ENCODE data around the gene PLK5. TPM values are rescaled to one million over a fixed set of nuclear protein-coding genes. Genes with fewer than 3 reads are reported as not detected.

PLK5 gene
- total RNA-seq, 1 donor from 2014 or later: 0.09 TPM

DNA sequence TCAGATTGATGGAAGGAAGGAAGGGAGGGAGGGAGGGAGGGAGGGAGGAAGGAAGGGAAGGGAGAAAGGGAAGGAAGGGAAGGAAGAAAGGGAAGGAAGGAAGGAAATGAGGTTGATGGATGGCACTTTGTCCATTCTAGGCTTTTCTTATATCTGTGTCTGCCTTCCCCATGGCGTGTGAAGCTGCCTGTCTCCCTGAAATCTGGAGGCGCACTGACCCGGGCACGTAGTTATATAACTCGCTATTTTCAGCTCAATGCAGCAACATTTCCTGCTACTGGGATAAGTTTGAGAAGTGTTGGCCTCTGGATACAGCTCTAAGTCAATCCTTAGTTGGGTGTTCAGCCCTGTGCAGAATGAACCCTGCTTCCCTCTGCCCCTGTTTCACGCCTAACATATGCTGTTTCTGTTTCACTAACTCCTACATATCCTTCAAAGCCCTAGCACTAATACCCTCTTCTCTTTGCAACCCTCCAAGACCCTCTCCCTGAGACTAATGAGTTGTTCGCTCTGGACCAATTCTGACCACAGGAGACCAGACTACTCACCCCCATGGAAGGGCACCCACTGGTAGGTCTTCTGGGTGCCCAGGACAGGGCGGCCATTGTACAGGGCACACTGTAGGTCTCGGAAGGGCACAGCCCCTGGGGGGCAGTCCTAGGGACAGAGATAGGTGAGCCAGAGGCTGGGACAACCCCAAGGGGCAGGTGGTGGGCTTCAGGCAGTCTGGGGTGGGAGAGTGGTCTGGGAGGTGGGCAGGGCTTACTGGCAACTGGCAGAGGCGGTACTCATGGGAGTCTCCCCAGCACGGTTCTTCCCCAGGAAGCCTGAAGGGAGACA, 14.1 kb upstream of the PLK5 start:
- no peaks in the 10 kb centered on the region for H3K4me1 Mint-ChIP-seq (ENCODE audit: low read depth, unreplicated experiment)
- H3K4me1 ChIP-seq (ENCODE audit: insufficient read depth, low read length): peaks cover 4% of the 10 kb centered on the region
- H2AFZ ChIP-seq (ENCODE audit: low read depth, low read length): no peak overlapping the region
- no peak overlapping the region for H3K9ac ChIP-seq (ENCODE audit: low read length)
- no peak overlapping the region for H3K27ac ChIP-seq (ENCODE audit: low read depth, low read length)
- H3K9me3 ChIP-seq (ENCODE audit: insufficient read depth, low read depth, low read length): peaks cover 5% of the 10 kb centered on the region
- peak; percentile 3 for TF ChIP-seq EZH2 (IDR thresholded peaks at IDR 0.05; ENCODE audit: insufficient read depth, low read length)
- TF ChIP-seq, protein P1, sequence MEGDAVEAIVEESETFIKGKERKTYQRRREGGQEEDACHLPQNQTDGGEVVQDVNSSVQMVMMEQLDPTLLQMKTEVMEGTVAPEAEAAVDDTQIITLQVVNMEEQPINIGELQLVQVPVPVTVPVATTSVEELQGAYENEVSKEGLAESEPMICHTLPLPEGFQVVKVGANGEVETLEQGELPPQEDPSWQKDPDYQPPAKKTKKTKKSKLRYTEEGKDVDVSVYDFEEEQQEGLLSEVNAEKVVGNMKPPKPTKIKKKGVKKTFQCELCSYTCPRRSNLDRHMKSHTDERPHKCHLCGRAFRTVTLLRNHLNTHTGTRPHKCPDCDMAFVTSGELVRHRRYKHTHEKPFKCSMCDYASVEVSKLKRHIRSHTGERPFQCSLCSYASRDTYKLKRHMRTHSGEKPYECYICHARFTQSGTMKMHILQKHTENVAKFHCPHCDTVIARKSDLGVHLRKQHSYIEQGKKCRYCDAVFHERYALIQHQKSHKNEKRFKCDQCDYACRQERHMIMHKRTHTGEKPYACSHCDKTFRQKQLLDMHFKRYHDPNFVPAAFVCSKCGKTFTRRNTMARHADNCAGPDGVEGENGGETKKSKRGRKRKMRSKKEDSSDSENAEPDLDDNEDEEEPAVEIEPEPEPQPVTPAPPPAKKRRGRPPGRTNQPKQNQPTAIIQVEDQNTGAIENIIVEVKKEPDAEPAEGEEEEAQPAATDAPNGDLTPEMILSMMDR (IDR thresholded peaks at IDR 0.05; ENCODE audit: insufficient read depth, low read depth, low read length): no peak
- no peak overlapping the region for H3K4me3 Mint-ChIP-seq (ENCODE audit: unreplicated experiment)
- no peaks in the 10 kb centered on the region for H3K36me3 ChIP-seq (ENCODE audit: insufficient read depth, low read length)
- no peak overlapping the region for H3K4me2 ChIP-seq (ENCODE audit: low read length)
- H3K27me3 Mint-ChIP-seq (ENCODE audit: low read depth, unreplicated experiment): no peaks in the 10 kb centered on the region
- peaks cover 7% of the 10 kb centered on the region for H3K36me3 Mint-ChIP-seq (ENCODE audit: low read depth, unreplicated experiment)
- H3K79me2 ChIP-seq (ENCODE audit: insufficient read depth, low read length): no peaks in the 10 kb centered on the region
- no peak overlapping the region for H3K4me3 ChIP-seq (ENCODE audit: insufficient read depth, low read depth, low read length)
- H3K9me3 Mint-ChIP-seq (ENCODE audit: unreplicated experiment): peaks cover 8% of the 10 kb centered on the region
- H3K27me3 ChIP-seq (ENCODE audit: insufficient read depth, low read length): no peaks in the 10 kb centered on the region
- H4K20me1 ChIP-seq (ENCODE audit: insufficient read depth, low read length): no peaks in the 10 kb centered on the region
- H3K27ac Mint-ChIP-seq (ENCODE audit: unreplicated experiment): peak overlapping the region; percentile 55
- no peak for FAIRE-seq
- no peak for DNase-seq (ENCODE audit: low read depth)

DNA sequence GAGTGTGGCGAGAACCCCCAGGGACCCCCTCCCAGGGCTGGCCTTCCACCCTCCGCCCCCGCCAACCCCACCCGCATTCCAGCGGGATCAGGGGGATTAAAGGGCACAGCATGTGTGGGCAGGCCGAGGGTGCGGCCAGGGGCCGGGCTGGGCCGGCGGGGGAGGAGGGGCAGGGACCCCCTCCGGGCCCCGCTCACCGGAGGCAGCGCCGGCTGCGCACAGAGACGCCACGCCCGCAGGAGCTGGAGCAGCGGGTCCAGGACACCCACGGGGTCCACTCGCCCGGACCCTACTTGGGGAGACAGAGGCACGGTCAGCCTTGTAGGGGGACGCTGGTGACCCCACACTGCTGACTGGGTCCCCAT, 13.5 kb upstream of the PLK5 start:
- Histone ChIP-seq H3K4me2 (ENCODE audit: low read length) (no peak overlapping the region), H3K9me3 (ENCODE audit: insufficient read depth, low read depth, low read length) (peaks cover 5% of the 10 kb centered on the region), H4K20me1 (ENCODE audit: insufficient read depth, low read length) (no peaks in the 10 kb centered on the region), H3K4me1 (ENCODE audit: insufficient read depth, low read length) (peaks cover 4% of the 10 kb centered on the region), H3K36me3 (ENCODE audit: insufficient read depth, low read length) (no peaks in the 10 kb centered on the region), H3K27me3 (ENCODE audit: insufficient read depth, low read length) (no peaks in the 10 kb centered on the region), H3K79me2 (ENCODE audit: insufficient read depth, low read length) (no peaks in the 10 kb centered on the region), H3K4me3 (ENCODE audit: insufficient read depth, low read depth, low read length) (no peak overlapping the region), H3K9ac (ENCODE audit: low read length) (no peak overlapping the region), H3K27ac (ENCODE audit: low read depth, low read length) (no peak overlapping the region), H2AFZ (ENCODE audit: low read depth, low read length) (no peak overlapping the region)
- FAIRE-seq (no peak), DNase-seq (ENCODE audit: low read depth) (no peak)
- H3K36me3 Mint-ChIP-seq (ENCODE audit: low read depth, unreplicated experiment): peaks cover 6% of the 10 kb centered on the region
- TF ChIP-seq, protein P1 (IDR thresholded peaks at IDR 0.05; ENCODE audit: insufficient read depth, low read depth, low read length): no peak
- peak; percentile 21 for TF ChIP-seq EZH2 (IDR thresholded peaks at IDR 0.05; ENCODE audit: insufficient read depth, low read length)
- no peak overlapping the region for H3K27ac Mint-ChIP-seq (ENCODE audit: unreplicated experiment)
- no peak overlapping the region for H3K4me3 Mint-ChIP-seq (ENCODE audit: unreplicated experiment)
- H3K9me3 Mint-ChIP-seq (ENCODE audit: unreplicated experiment): peaks cover 8% of the 10 kb centered on the region
- H3K4me1 Mint-ChIP-seq (ENCODE audit: low read depth, unreplicated experiment): no peaks in the 10 kb centered on the region
- H3K27me3 Mint-ChIP-seq (ENCODE audit: low read depth, unreplicated experiment): peaks cover 2% of the 10 kb centered on the region

DNA sequence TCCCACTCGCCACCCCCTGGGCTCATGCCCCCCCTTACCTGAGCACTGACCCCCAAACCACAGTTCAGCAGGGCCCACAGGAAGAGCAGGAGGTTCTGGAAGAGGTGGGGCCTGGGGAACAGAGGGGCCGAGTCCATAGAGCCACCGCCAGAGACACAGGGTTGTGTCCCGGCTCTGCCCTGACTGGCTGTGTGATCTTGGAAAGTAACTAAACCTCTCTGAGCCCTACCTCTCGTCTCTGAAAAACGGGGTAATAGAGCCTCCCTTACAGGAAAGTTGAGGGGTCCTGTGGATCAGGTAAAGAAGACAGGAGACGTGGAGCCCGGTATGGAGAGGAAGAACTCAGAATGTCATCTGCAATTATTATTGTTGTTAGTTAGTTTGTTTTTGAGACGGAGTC, 13.1 kb upstream of the PLK5 start:
- Histone ChIP-seq H3K4me1 (ENCODE audit: insufficient read depth, low read length) (peaks cover 4% of the 10 kb centered on the region), H3K9me3 (ENCODE audit: insufficient read depth, low read depth, low read length) (peaks cover 5% of the 10 kb centered on the region), H2AFZ (ENCODE audit: low read depth, low read length) (no peak overlapping the region), H3K9ac (ENCODE audit: low read length) (no peak overlapping the region), H3K36me3 (ENCODE audit: insufficient read depth, low read length) (no peaks in the 10 kb centered on the region), H3K27me3 (ENCODE audit: insufficient read depth, low read length) (no peaks in the 10 kb centered on the region), H3K79me2 (ENCODE audit: insufficient read depth, low read length) (no peaks in the 10 kb centered on the region), H4K20me1 (ENCODE audit: insufficient read depth, low read length) (no peaks in the 10 kb centered on the region), H3K4me2 (ENCODE audit: low read length) (no peak overlapping the region), H3K27ac (ENCODE audit: low read depth, low read length) (no peak overlapping the region), H3K4me3 (ENCODE audit: insufficient read depth, low read depth, low read length) (no peak overlapping the region)
- no peak overlapping the region for H3K4me3 Mint-ChIP-seq (ENCODE audit: unreplicated experiment)
- peaks cover 2% of the 10 kb centered on the region for H3K27me3 Mint-ChIP-seq (ENCODE audit: low read depth, unreplicated experiment)
- DNase-seq (ENCODE audit: low read depth) (no peak), FAIRE-seq (no peak)
- H3K36me3 Mint-ChIP-seq (ENCODE audit: low read depth, unreplicated experiment): peaks cover 3% of the 10 kb centered on the region
- no peaks in the 10 kb centered on the region for H3K4me1 Mint-ChIP-seq (ENCODE audit: low read depth, unreplicated experiment)
- H3K27ac Mint-ChIP-seq (ENCODE audit: unreplicated experiment): no peak overlapping the region
- peaks cover 6% of the 10 kb centered on the region for H3K9me3 Mint-ChIP-seq (ENCODE audit: unreplicated experiment)
- TF ChIP-seq EZH2 (IDR thresholded peaks at IDR 0.05; ENCODE audit: insufficient read depth, low read length): no peak
- TF ChIP-seq, protein P1 (IDR thresholded peaks at IDR 0.05; ENCODE audit: insufficient read depth, low read depth, low read length): no peak

Measured in astrocyte (in vitro differentiated cells and primary cell).